ENCODE measurements around the gene GNA12.

Gene GNA12

GRCh38 chr7:2818653-2819052 is 25.5 kb downstream of the GNA12 start:
- no peak for DNase-seq (ENCODE audit: low read depth)
- no peak overlapping the region for H3K4me3 ChIP-seq (ENCODE audit: low read length)
- no peak for TF ChIP-seq CTCF (conservative IDR thresholded peaks at IDR 0.05; ENCODE audit: low read length)

DNA sequence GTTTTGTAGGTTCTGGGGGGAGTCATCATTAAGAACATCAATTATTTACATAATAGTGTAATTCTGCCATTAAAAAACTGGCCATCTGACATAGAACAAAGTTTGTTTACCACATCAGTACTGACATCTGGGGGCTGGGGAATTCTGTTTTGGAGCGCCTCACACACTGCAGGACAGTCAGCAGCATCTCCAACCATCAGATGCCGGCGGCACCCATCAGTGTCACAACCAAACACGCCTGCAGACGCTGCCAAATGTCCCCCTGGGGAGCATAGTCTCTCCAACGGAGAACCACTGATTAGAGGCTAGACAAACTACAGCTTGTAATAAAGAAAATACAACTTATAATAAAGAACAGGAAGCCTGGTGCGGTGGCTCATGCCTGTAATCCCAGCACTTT is 26.0 kb downstream of the GNA12 start:
- H3K4me3 ChIP-seq (ENCODE audit: low read length): no peak overlapping the region
- TF ChIP-seq CTCF (conservative IDR thresholded peaks at IDR 0.05; ENCODE audit: low read length): no peak
- no peak for DNase-seq (ENCODE audit: low read depth)

DNA sequence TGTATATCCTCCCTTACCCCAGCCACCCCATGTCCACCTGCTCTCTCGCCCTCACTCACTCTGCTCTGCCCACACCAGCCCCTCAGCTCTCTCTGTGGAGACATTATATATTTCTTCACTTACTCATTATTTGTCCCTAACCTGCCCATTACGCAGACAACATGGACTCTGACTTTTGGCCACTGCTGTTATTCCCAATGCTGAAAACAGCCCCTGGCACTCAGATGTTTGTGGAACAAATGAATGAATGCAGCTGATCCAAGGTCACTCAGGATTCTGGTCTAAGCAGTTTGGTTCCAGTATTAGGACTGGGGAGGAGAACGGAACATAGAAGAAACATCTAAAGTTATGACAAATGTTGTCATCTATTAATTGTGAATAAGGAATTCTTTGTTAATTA is 26.7 kb downstream of the GNA12 start:
- DNase-seq (ENCODE audit: low read depth): no peak
- H3K4me3 ChIP-seq (ENCODE audit: low read length): no peak overlapping the region
- TF ChIP-seq CTCF (conservative IDR thresholded peaks at IDR 0.05; ENCODE audit: low read length): no peak

GRCh38 chr7:2815875-2816245 is 28.2 kb downstream of the GNA12 start:
- H3K4me3 ChIP-seq (ENCODE audit: low read length): no peak overlapping the region
- no peak for TF ChIP-seq CTCF (conservative IDR thresholded peaks at IDR 0.05; ENCODE audit: low read length)
- DNase-seq (ENCODE audit: low read depth): no peak

DNA sequence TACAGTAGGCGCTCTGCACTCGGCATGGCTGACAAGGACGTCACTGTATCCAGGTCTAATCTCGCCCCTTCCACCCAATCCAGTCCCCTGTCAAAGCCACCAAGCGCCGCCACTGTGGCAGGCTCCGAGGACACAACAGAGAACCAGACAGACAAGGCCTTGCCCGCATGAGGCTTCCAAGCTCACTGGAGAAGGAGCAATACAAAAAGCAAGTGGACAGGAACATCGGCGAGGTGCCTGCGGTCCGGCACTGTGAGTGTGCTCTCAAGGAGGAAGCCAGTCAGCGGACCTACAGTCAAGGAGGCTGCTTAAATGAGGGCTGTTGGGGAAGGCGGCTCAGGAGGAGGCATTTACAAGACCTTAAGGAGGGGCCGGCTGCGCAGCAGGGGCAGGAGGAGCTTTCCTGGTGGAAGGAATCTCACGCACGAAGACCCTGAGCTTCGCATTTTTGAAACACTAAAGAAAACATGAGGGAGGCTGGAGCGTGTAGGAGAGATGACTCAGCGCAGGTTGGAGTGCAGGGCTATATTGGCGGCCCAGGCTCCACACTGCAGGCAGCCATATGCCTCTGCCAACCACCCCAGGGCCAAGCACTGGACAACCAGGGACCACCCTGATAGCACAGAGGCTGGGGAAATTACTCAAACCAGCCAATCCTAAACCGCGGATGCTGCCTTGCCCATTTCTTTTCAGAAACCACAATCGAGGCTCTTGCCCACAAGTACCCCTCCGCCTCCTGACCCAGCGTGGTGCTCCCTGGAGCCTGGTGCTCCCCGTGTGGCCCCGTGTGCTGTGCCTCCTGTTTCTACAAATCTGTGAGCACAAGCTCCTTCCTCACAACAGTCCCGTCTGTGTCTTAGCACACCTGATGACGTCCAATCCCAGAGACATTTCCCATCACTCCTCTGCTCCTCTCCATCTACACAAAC is 28.9 kb downstream of the GNA12 start:
- no peak for DNase-seq (ENCODE audit: low read depth)
- no peak overlapping the region for H3K4me3 ChIP-seq (ENCODE audit: low read length)
- TF ChIP-seq CTCF (conservative IDR thresholded peaks at IDR 0.05; ENCODE audit: low read length): no peak

GRCh38 chr7:2814186-2814945 is 29.7 kb downstream of the GNA12 start:
- no peak for TF ChIP-seq CTCF (conservative IDR thresholded peaks at IDR 0.05; ENCODE audit: low read length)
- H3K4me3 ChIP-seq (ENCODE audit: low read length): no peak overlapping the region; the same call in 1 of the 2 replicates
- DNase-seq (ENCODE audit: low read depth): no peak
